NCI-H2107 (cell line): ENCODE results near the gene EIF4ENIF1.
"Not testable (repeated sequence)": the region's sequence is repeated elsewhere in the genome, so short reads cannot be mapped to it uniquely, and the experiment has no call there.

Experiments
- DNase-seq: peaks from one replicate; lab custom pipeline; 2025; lab: John Stamatoyannopoulos, UW

The EIF4ENIF1 gene, protein sequence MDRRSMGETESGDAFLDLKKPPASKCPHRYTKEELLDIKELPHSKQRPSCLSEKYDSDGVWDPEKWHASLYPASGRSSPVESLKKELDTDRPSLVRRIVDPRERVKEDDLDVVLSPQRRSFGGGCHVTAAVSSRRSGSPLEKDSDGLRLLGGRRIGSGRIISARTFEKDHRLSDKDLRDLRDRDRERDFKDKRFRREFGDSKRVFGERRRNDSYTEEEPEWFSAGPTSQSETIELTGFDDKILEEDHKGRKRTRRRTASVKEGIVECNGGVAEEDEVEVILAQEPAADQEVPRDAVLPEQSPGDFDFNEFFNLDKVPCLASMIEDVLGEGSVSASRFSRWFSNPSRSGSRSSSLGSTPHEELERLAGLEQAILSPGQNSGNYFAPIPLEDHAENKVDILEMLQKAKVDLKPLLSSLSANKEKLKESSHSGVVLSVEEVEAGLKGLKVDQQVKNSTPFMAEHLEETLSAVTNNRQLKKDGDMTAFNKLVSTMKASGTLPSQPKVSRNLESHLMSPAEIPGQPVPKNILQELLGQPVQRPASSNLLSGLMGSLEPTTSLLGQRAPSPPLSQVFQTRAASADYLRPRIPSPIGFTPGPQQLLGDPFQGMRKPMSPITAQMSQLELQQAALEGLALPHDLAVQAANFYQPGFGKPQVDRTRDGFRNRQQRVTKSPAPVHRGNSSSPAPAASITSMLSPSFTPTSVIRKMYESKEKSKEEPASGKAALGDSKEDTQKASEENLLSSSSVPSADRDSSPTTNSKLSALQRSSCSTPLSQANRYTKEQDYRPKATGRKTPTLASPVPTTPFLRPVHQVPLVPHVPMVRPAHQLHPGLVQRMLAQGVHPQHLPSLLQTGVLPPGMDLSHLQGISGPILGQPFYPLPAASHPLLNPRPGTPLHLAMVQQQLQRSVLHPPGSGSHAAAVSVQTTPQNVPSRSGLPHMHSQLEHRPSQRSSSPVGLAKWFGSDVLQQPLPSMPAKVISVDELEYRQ

DNA sequence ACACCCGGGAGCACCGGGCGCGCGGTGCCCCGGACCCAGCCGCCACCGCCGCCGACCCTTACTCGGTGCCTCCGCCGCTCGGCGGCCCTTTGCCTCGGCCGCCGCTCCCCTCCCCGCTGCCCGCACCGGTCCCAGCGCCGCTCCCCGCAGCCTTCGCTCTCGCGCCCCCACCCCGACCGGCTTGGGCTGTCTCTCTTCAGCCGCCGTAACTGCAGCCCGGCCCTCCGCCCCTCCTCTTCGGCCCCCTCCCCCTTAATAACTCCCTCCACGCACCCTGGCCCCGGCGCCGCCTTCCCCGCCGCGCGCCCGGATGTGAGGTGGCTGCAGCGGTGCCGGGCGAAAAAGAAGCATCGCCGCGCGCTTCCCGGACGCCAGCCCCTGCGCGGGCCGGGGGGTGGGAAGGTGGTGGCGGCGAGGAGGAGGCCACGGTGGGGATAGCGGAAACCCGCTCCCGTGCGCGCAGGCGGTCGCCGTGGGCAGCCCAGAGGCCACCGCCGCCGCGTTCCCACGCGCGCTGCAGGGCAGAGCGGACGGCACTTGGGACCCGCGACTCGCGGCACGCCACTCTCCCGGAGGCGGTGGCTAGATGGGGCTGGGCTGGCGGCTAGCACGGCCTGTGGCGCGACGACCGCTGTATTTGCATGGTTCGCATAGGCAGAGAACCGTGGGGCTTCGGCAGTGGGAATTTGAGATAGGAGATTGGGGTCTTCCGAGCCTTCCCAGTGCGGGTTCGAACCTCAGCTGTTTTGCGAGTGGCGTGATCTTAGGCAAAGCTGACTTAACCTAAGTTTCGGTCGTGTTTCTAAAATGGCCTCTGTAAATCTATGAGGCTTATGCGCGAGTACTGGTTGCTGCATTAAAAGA lies at the start of gene EIF4ENIF1:
EIF4ENIF1 (minus strand) TSS at position 211 of the 864 bp plus-strand sequence. CDS start 1,124 bp downstream, outside the sequence.
- peak; percentile 19 for DNase-seq

DNA sequence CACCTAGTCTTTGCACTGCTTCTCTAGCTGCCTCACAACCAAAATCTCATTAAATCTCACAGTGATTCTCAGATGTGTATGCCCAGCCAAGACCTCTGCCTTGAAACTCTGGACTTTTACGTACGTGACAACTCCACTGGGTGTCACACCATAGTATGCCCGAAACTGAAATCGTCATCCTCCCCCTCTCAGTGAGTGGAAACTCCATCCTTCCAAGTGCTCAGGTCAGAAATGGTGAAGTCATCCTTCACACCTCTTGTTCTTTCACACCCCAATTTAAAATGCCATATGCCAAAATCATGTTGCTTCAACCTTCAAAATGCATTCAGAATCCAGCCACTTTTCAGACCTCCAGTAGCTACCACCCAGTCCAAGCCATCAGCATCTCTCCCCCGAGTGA lies 49.2 kb upstream of the EIF4ENIF1 start:
- no peak for DNase-seq

DNA sequence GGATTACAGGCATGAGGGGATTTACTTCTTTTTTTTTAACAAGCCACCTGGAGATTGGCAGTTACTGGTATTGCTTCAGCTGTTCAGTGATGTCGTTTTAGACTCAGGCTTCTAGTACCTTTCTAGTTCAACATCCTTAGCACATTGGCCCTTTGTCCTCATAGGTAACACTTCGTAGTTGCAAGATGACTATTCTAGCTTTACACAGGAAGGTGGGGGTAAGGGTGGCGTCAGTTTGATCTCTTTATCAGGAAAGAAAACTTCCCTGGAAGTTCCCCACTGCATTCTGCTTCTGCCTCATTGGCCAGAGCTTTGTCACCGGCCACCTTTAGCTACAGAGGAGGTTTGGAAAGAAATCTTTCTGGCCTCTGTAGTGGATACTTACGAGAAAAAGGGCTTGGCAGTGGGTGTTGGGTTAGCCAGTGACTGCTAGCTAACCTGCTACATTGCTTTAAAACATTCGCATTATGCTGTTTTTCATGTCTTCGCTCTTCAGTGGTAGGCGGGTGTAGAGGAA lies 47.4 kb upstream of the EIF4ENIF1 start:
- DNase-seq: no peak

DNA sequence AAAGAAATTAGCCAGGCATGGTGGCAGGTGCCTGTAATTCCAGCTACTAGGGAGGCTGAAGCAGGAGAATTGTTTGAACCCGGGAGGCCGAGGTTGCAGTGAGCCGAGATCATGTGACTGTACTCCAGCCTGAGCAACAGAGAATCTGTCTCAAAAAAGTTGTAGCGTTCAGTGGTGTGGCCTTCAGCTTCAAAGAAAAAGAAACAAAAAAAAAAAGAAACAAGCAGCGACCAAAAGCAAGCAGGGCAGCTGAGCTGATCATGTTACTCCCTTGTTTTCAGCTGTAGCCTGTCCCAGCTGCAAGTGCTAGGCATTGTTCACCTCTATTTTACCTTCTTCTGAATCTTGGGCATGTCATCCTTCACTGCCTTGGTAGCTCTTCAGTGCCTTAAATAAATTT lies 43.7 kb upstream of the EIF4ENIF1 start:
- DNase-seq: no peak

DNA sequence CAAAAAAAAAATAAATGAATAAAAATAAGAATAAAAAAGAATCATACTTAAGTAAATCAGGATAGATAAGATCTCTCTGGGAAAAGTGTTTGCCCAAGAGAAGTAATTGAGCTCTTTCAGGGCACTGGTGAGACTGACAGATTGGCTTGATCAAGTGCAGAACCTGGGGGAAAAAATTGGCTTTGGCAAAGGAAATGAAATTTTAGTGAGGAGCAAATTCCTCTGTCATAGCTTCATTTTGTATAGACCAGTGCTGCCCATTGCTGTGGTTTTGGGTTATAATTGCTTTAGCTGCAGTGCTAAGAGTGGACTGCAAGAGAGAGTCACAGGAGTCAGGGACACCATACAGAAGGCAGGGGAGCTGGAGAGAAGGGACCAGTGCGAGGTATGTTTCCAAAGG lies 42.4 kb upstream of the EIF4ENIF1 start:
- DNase-seq: no peak

DNA sequence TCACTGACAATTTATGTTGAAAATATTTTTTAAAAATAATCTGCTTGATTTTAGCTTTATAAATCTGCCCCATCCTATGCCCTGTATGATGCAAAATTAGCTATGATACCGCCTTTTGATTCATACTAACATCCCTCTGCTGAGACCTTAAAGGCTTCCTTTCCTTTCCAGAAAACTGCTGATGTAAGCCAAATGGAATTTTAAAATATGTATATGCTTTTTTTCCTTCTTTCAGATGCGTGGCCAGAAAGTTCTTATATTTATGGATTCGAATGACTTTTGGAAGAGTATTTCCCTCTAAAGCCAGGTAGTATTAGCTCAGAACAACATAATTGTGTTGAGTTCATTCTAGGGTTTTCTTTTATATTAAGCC lies 41.2 kb upstream of the EIF4ENIF1 start:
- DNase-seq: no peak

DNA sequence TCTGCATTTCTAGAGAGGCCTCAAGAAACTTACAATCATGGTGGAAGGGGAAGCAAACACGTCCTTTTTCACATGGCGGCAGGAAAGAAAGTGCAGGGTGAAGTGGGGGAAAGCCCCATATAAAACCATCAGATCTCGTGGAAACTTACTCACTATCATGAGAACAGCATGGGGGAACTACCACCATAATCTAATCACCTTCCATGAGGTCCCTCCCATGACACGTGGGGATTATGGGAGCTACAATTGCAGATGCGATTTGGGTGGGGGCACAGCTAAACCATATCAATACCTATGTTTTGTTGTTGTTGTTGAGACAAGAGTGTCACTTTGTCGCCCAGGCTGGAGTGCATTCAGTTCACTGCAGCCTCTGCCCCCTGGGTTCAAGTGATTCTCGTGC lies 36.6 kb upstream of the EIF4ENIF1 start:
- DNase-seq: no peak

DNA sequence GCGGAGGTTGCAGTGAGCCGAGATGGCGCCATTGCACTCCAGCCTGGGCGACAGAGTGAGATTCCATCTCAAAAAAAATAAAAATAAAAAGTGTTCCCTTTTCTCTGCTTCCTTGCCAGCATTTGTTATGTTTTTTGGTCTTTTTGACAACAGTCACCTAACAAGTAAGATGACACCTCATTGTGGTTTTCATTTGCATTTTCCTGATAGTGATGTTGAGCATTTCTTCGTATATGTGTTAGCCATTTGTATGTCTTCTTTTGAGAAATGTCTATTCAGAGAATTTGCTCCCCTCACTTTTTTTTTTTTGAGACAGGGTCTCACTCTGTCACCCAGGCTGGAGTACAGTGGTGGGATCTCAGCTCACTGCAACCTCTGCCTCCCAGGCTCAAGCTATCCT lies 34.5 kb upstream of the EIF4ENIF1 start:
- not testable (repeated sequence) for DNase-seq

DNA sequence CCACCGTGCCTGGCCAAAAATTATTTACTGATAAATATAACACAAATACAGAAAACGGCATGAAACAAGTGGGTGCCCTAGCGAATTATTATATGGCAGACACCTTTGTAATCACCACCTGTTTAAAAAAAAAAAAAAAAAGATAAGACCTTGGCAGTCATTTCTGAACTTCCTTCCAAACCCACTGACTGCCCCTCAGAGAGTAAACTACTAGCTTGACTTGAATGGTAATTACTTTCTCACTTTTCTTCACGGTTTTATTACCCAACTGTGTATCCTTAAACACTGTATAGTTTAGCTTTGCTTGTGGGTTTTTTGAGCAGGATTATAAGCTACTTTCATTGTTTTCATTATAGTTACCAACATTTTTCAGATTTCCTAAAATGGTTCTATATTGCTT lies 30.4 kb upstream of the EIF4ENIF1 start:
- no peak for DNase-seq

DNA sequence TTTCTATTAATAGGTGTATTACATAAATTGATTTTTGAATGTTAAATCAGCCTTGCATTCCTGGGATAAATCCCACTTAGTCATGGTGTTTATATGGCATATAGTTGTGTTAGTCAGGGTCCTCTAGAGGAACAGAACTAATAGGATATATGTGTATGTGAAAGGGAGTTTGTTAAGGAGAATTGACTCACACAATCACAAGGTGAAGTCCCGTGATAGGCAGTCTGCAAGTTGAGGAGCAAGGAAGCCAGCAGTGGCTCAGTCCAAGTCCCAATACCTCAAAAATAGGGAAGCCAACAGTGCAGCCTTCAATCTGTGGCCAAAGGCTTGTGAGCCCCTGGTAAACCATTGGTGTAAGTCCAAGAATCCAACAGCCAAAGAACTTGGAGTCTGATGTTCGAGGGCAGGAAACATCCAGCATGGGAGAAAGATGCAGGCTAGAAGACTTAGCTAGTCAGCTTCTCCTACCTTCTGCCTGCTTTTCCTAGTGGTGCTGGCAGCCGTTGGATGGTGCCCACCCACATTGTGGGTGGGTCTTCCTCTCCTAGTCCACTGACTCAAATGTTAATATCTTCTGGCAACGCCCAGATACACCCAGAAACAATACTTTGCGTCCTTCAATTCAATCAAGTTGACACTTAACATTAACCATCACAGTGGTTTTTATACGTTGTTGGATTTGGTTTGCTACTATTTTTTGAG lies 19.6 kb upstream of the EIF4ENIF1 start:
- no peak for DNase-seq

DNA sequence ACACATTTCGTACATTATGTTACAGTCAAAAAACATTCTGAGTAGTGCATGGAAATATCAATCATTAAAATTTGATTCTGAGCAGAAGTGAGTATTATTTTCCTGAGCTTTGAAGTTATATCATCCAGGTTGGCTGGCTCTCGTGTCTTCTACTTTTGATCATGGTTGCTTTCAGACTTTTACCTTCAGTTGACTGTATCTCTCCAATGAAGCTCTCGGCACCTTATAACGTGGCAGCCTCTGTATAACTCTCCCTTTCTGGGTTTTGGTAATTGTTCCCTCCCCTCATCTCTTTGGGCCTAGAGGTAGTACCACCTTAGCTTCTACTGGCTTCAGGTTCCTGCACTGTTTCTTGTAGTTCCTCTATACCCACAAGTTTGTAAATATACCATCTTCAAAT lies 18.9 kb upstream of the EIF4ENIF1 start:
- DNase-seq: no peak

DNA sequence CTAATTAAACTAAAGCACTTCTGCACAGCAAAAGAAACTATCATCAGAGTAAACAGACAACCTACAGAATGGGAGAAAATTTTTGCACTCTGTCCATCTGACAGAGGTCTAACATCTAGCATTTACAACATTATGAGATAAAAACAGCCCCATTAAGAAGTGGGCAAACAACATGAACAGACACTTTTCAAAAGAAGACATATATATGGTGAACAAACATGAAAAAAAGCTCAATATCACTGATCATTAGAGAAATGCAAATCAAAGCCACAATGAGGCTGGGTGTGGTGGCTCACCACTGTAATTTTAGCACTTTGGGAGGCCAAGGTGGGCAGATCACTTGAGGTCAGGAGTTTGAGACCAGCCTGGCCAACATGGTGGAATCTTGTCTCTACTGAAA lies 17.9 kb upstream of the EIF4ENIF1 start:
- DNase-seq: not testable (repeated sequence)

DNA sequence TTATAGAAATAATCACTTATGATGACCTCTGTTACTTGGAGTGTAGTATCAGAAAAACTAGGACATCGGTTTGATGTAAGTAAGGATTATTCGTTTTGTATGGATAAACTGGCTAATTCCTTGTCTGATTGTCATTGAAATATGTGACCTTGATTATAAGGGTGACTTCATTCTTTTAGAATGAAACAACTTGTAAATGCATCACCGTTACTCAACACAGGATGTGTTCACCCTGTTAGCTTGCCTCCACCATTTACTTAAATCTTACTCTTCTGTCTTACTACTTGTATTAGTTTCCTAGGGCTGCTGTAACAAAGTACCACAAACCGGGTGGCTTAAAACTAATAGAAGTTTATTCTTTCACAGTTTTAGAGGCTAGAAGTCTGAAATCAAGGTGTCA lies 14.6 kb upstream of the EIF4ENIF1 start:
- no peak for DNase-seq

DNA sequence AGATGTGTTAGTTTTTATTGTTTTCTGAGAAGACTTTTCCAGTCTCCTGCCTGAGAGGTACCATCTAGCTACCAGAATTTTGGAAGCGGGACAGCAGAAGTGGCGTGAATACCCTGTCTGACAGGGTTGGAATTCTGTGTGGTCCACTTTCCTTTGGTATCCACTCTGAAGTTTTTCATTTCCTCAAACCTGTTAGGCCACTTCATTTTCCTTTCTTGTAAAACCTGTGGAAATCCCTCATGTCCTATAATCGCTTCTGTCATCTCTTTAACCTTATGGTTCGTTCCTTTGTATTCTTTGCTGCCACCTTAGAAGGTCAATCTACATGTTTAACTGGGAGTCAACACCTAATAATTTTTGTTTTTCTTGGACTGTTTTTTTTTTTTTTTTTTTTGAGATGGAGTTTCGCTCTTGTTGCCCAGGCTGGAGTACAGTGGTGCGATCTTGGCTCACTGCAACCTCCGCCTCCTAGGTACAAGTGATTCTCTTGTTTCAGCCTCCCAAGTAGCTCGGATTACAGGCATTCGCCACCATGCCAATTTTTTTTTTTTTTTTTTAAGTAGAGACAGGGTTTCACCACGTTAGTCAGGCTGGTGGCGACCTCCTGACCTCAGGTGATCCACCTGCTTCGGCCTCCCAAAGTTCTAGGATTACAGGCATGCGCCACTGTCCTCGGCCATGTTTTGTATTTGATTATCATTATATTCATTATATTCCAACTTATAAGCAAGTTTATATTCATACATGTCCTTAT lies 13.7 kb upstream of the EIF4ENIF1 start:
- DNase-seq: no peak

DNA sequence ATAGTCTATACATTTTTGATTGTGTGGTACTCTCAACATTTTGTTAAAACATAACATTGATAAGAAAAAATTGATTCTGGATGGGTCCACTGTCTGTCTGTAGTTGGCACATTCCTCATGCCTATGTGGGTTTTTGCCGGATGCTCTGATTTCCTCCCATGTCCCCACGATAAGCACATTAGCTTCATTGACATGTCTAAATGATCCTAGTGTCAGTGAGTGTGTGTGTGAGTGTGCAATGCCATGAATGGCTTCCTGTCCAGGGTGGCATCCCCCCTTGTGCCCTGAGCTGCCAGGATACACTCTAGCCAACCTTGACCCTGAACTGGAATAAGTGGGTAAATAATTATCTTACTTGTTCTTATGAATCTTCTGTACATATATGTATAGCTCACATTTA lies 12.1 kb upstream of the EIF4ENIF1 start:
- no peak for DNase-seq

DNA sequence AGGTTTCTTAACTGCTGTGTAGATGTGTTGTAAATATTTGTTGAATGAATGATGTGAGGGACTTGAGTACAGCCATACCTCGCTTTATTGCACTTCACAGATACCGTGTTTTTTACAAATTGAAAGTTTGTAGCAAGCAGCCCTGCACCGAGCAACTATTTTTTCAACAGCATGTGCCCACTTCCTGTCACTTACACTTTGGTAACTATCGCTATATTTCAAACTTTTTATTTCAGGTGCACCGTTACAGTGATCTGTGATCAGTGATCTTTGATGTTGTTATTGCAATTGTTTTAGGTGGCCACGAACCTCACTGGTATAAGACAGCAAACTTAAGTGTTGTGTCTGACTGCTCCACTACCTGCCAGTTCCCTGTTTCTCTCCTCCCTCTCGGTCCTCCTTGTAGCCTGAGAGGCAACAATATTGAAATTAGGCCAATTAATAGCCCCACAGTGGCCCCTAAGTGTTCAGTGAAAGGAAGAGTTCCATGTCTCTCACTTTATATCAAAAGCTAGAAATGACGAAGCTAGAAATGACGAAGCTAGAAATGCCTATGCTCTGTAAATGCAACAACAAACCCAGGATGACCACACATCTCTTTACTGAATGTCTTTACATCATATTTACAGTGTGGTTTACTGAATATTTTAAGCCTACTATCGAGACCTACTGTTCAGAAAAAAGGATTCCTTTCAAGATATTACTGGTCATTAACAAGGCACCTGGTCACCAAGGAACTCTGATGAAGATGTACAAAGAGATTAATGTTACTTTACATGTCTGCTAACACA lies 7.7 kb upstream of the EIF4ENIF1 start:
- no peak for DNase-seq

DNA sequence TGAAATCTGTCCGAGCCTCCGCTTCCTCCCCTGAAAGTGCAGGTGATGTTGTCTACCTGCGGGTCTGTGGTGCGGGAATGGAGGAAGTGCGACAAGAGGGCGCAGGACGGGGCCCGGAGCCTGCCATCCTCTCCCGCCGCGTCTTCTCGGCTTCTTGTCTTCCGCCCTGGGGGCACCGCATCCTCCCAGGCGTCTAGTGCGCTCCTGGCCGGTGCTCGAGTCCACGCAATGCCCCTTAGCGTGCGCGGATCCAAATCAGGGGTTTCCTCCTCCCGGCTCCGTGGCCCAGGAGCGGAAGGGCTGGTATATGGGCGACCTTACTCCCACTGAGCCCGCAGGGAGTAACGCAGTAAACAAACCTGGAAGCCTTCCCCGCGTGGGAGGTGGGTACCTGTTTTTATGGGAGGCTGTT lies 7.1 kb upstream of the EIF4ENIF1 start:
- no peak for DNase-seq

DNA sequence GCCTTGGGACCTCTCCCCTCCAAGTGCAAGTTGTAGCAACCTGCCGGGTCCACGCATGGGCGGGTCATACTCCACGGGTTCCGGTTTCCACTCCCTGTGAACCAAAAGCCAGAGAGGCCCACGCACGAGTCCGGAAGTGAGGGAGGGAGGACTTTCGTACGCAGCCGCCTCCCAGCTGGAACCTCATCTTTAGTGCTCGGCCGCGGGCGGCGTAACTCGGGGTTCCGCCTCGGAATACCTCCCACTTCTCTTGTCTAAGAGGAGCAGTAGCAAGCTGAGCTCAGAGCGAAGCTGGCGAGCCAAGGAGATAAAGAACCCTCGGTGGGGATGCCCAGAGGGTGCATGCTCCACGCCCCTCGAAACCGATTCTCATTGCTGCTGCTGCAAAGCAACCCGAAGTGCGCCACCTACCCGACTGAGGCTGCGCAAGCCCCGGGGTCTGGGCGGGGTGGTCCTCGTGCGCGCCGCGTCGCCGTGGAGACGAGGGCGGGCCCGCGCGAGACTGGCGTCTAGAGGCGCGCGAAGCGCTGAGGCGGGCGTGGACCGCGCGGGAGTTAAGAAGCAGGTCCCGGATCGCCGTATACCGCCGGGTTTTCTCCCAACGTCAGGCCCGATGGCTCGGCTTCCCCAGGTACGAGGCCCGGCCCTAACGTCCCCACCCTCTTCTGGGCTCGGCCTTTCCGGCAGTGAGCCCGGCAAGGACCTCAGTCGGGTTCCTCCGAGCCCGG lies 6.5 kb upstream of the EIF4ENIF1 start, which contains the start of gene SFI1:
SFI1 (plus strand) TSS at position 530 of the 728 bp plus-strand sequence. CDS start 11,749 bp downstream, outside the sequence.
- peak; percentile 42 for DNase-seq

DNA sequence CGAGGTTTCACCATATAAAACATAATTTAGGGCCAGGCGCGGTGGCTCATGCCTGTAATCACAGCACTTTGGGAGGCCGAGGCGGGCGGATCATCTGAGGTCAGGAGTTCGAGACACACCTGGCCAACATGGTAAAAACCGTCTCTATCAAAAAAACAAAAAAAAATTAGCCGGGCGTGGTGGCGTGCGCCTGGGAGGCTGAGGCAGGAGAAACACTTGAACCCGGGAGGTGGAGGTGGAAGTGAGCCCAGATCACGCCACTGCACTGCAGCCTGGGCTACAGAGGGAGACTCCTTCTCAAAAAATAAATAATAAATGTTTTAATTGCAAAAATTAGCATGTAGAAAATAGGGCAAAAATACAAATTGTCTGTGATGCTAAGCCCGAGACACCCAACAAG lies 5.7 kb upstream of the EIF4ENIF1 start:
- DNase-seq: no peak
